ENCODE measurements around the gene DDX17. TPM values are rescaled to one million over a fixed set of nuclear protein-coding genes. Genes with fewer than 3 reads are reported as not detected.

DDX17 gene
- total and polyA plus RNA-seq, 2 experiments from 2014 or later, result 88.0 to 603 TPM

GRCh38 chr22:38489142-38489541 lies 17.0 kb downstream of the DDX17 start (continued):
- TF ChIP-seq REST (IDR thresholded peaks at IDR 0.05; ENCODE audit: unreplicated experiment) (no peak), STAT1 (IDR thresholded peaks at IDR 0.05; ENCODE audit: unreplicated experiment) (no peak), CREB1 (CRISPR knock-in tag; IDR thresholded peaks at IDR 0.05; ENCODE audit: low read depth) (no peak), CTCF (conservative IDR thresholded peaks at IDR 0.05; ENCODE audit: low read depth in 2 of 2) (no peak), EZH2phosphoT487 (IDR thresholded peaks at IDR 0.05; ENCODE audit: unreplicated experiment) (no peak), POLR2AphosphoS5 (IDR thresholded peaks at IDR 0.05; ENCODE audit: low read depth) (no peak), ZNF114 (CRISPR knock-in tag; IDR thresholded peaks at IDR 0.05) (no peak)

- Mint-ChIP-seq H3K36me3 (ENCODE audit: low read depth) (peaks cover 97% of the 10 kb centered on the region), H3K27me3 (ENCODE audit: insufficient read depth, low read depth, poor library complexity) (peaks cover 7% of the 10 kb centered on the region), H3K9me3 (no peaks in the 10 kb centered on the region), H3K27ac (0 out of 2 replicates have a peak overlapping the region, but pooled peaks have one; percentile 38), H3K4me3 (no peak overlapping the region), H3K4me1 (peaks cover 37% of the 10 kb centered on the region)
- H3K27ac ChIP-seq (ENCODE audit: low read depth), result peak overlapping the region; percentile 87
- no peak overlapping the region for H3K4me2 ChIP-seq
- H4K20me1 ChIP-seq (replicated peaks; ENCODE audit: insufficient read depth), result peaks cover 20% of the 10 kb centered on the region
- no peaks in the 10 kb centered on the region for H3K27me3 ChIP-seq (ENCODE audit: insufficient read depth)
- no peaks in the 10 kb centered on the region for H3K9me2 ChIP-seq (ENCODE audit: insufficient read depth)
- peaks cover 12% of the 10 kb centered on the region for H3K4me1 ChIP-seq (ENCODE audit: insufficient read depth)
- ATAC-seq (no peak), DNase-seq (ENCODE audit: low spot score) (no peak)
- H3K4me3 ChIP-seq, result no peak overlapping the region
- peaks cover 88% of the 10 kb centered on the region for H3K36me3 ChIP-seq (ENCODE audit: insufficient read depth)
- H3F3A ChIP-seq (replicated peaks; ENCODE audit: low read depth), result peaks cover 49% of the 10 kb centered on the region
- no peak overlapping the region for H2AFZ ChIP-seq
- peaks cover 24% of the 10 kb centered on the region; the same call in 1 of the 2 replicates for H3K79me2 ChIP-seq (replicated peaks; ENCODE audit: insufficient read depth)
- peak; percentile 22; the same call in 1 of the 2 replicates for TF ChIP-seq POLR2AphosphoS5 (IDR thresholded peaks at IDR 0.05; ENCODE audit: low read depth)
- no peak for TF ChIP-seq CREB1 (CRISPR knock-in tag; IDR thresholded peaks at IDR 0.05; ENCODE audit: low read depth)
Measured at GRCh38 chr22:38487946-38488345, 18.2 kb downstream of the DDX17 start.

- Histone ChIP-seq H3K36me3 (ENCODE audit: insufficient read depth) (peaks cover 78% of the 10 kb centered on the region), H3K9me2 (ENCODE audit: insufficient read depth) (no peaks in the 10 kb centered on the region)
Measured at GRCh38 chr22:38485783-38486182, 20.3 kb downstream of the DDX17 start.

More at GRCh38 chr22:38485783-38486182, 20.3 kb downstream of the DDX17 start:
- Mint-ChIP-seq H3K27ac (no peak overlapping the region), H3K27me3 (ENCODE audit: insufficient read depth, low read depth, poor library complexity) (peaks cover 5% of the 10 kb centered on the region), H3K9me3 (no peaks in the 10 kb centered on the region), H3K4me1 (peaks cover 28% of the 10 kb centered on the region), H3K4me3 (no peak overlapping the region), H3K36me3 (ENCODE audit: low read depth) (peaks cover 98% of the 10 kb centered on the region)
- peaks cover 55% of the 10 kb centered on the region for H3F3A ChIP-seq (replicated peaks; ENCODE audit: low read depth)
- TF ChIP-seq EZH2 (IDR thresholded peaks at IDR 0.05; ENCODE audit: low read depth, unreplicated experiment) (no peak), REST (IDR thresholded peaks at IDR 0.05; ENCODE audit: unreplicated experiment) (no peak), NANOG (IDR thresholded peaks at IDR 0.05; ENCODE audit: borderline replicate concordance) (no peak), STAT1 (IDR thresholded peaks at IDR 0.05; ENCODE audit: unreplicated experiment) (no peak), POLR2AphosphoS5 (IDR thresholded peaks at IDR 0.05; ENCODE audit: low read depth) (no peak; the same call in 1 of the 2 replicates)
- H3K27me3 ChIP-seq (ENCODE audit: insufficient read depth), result no peaks in the 10 kb centered on the region
- no peak overlapping the region for H3K4me3 ChIP-seq
- peaks cover 7% of the 10 kb centered on the region for H3K4me1 ChIP-seq (ENCODE audit: insufficient read depth)
- H3K27ac ChIP-seq (ENCODE audit: low read depth), result no peak overlapping the region
- H3K4me2 ChIP-seq, result no peak overlapping the region
- DNase-seq (ENCODE audit: low spot score), result no peak
- peaks cover 23% of the 10 kb centered on the region for H4K20me1 ChIP-seq (replicated peaks; ENCODE audit: insufficient read depth)
- no peak overlapping the region for H2AFZ ChIP-seq
- H3K79me2 ChIP-seq (replicated peaks; ENCODE audit: insufficient read depth), result peaks cover 15% of the 10 kb centered on the region; the same call in 1 of the 2 replicates
- ATAC-seq, result peak; percentile 53

All from GM23338 (cell line).